ENCODE data around the gene CHI3L1.

The CHI3L1 gene

GRCh38 chr1:203153989-203154821 lies 32.3 kb downstream of the CHI3L1 start:
- no peak for TF ChIP-seq CTCF (IDR thresholded peaks at IDR 0.05; ENCODE audit: extremely low read depth, missing control alignments)

GRCh38 chr1:203153051-203153988 lies 33.2 kb downstream of the CHI3L1 start:
- TF ChIP-seq CTCF (IDR thresholded peaks at IDR 0.05; ENCODE audit: extremely low read depth, missing control alignments): no peak
- no peak for DNase-seq (ENCODE audit: low spot score)

More at GRCh38 chr1:203153989-203154821, 32.3 kb downstream of the CHI3L1 start:
- DNase-seq (ENCODE audit: low spot score): no peak

GRCh38 chr1:203152158-203153034 lies 34.1 kb downstream of the CHI3L1 start:
- no peak for DNase-seq (ENCODE audit: low spot score)
- TF ChIP-seq CTCF (IDR thresholded peaks at IDR 0.05; ENCODE audit: extremely low read depth, missing control alignments): no peak

- DNase-seq (ENCODE audit: low spot score): no peak
- no peak for TF ChIP-seq CTCF (IDR thresholded peaks at IDR 0.05; ENCODE audit: extremely low read depth, missing control alignments)
These were observed 34.9 kb downstream of the CHI3L1 start for GRCh38 chr1:203151362-203152157.

GRCh38 chr1:203150511-203151297 lies 35.8 kb downstream of the CHI3L1 start:
- no peak for DNase-seq (ENCODE audit: low spot score)
- no peak for TF ChIP-seq CTCF (IDR thresholded peaks at IDR 0.05; ENCODE audit: extremely low read depth, missing control alignments)

Data from GM20000 (cell line).